Liver (tissue), 9 donors: ENCODE measurements around the gene COX11. TPM values are rescaled to one million over a fixed set of nuclear protein-coding genes. Genes with fewer than 3 reads are reported as not detected.

ENCODE experiments used
- DNase-seq: peaks from one replicate; pipeline ENCODE4 v3.0.0-alpha.2; 2017; ENCODE audit warnings: low spot score
- H3K27ac ChIP-seq, 2 donors: one replicate each; pipeline ENCODE4 v1.7.0; 2013; ENCODE audit warnings: inconsistent platforms in 2 of 2, low read length in 2 of 2, control low read depth in 1 of 2, low read depth in 1 of 2, mild to moderate bottlenecking in 1 of 2
- H3K27me3 ChIP-seq, 4 donors: one replicate each; pipeline versions ENCODE4 v1.6.1 to v1.7.0; 2013; ENCODE audit warnings: low read length in 3 of 4, inconsistent platforms in 1 of 4, mild to moderate bottlenecking in 1 of 4, moderate library complexity in 1 of 4; ENCODE audit not compliant: control insufficient read depth in 4 of 4, insufficient read depth in 4 of 4
- H3K36me3 ChIP-seq, 4 donors: one replicate each; pipeline versions ENCODE4 v1.6.1 to v1.7.0; 2013; ENCODE audit warnings: low read length in 3 of 4, mild to moderate bottlenecking in 3 of 4, low read depth in 1 of 4, moderate library complexity in 1 of 4; ENCODE audit not compliant: control insufficient read depth in 4 of 4, insufficient read depth in 3 of 4
- H3K4me1 ChIP-seq, 4 donors: one replicate each; pipeline versions ENCODE4 v1.6.1 to v1.7.0; 2013; ENCODE audit warnings: low read length in 3 of 4, mild to moderate bottlenecking in 3 of 4, moderate library complexity in 1 of 4; ENCODE audit not compliant: control insufficient read depth in 4 of 4, insufficient read depth in 4 of 4
- H3K4me3 ChIP-seq, 3 donors: one replicate each; pipeline versions ENCODE4 v1.6.1 to v1.7.0; 2013; ENCODE audit warnings: low read length in 3 of 3, control low read depth in 1 of 3, low read depth in 1 of 3, mild to moderate bottlenecking in 1 of 3
- H3K9ac ChIP-seq, 2 donors: one replicate each; pipeline ENCODE4 v1.7.0; 2013; ENCODE audit warnings: low read length in 2 of 2, mild to moderate bottlenecking in 2 of 2, moderate library complexity in 2 of 2, control low read depth in 1 of 2, low read depth in 1 of 2
- H3K9me3 ChIP-seq, 4 donors: one replicate each; pipeline versions ENCODE4 v1.6.1 to v1.7.0; 2013; ENCODE audit warnings: low read length in 3 of 4; ENCODE audit not compliant: control insufficient read depth in 4 of 4
- CTCF ChIP-seq: fragments of 150-350 bp; IDR thresholded peaks from 2 replicates; pipeline ENCODE4 v1.5.1; 2017; ENCODE audit warnings: improper control_type of control experiment, low read depth, low read length; ENCODE audit not compliant: missing input control
- FOXA2 ChIP-seq: IDR thresholded peaks from 2 replicates; pipeline ENCODE4 v1.6.1; 2016; ENCODE audit warnings: antibody characterized with exemption
- HNF4A ChIP-seq, 2 donors: conservative IDR thresholded peaks; 2 replicates each; pipeline ENCODE4 v1.6.1; 2016; ENCODE audit warnings: antibody characterized with exemption in 2 of 2, mild to moderate bottlenecking in 2 of 2
- HNF4G ChIP-seq: IDR thresholded peaks from 2 replicates; pipeline ENCODE4 v1.6.1; 2016; ENCODE audit warnings: antibody characterized with exemption
- JUND ChIP-seq, 2 donors: IDR thresholded peaks; 2 replicates each; pipeline ENCODE4 v1.6.1; 2016; ENCODE audit warnings: antibody characterized with exemption in 2 of 2
- MAX ChIP-seq: IDR thresholded peaks from 2 replicates; pipeline ENCODE4 v1.6.1; 2016; ENCODE audit warnings: antibody characterized with exemption
- REST ChIP-seq: IDR thresholded peaks from 2 replicates; pipeline ENCODE4 v1.6.1; 2016; ENCODE audit warnings: antibody characterized with exemption, mild to moderate bottlenecking
- RXRA ChIP-seq, 2 donors: IDR thresholded peaks; 2 replicates each; pipeline ENCODE4 v1.6.1; 2017 to 2018; ENCODE audit warnings: antibody characterized with exemption in 2 of 2, mild to moderate bottlenecking in 1 of 2
- WGBS: extraction: QIAGEN DNeasy Blood & Tissue Kit; methylation state at CpG from one replicate; pipeline ENCODE4 v1.1.7; 2013; 5-methylcytosine and 5-hydroxymethylcytosine counted together
- polyA plus RNA-seq, 2 donors: library from polyadenylated mRNA; stranded (reverse) in 1 of 2; unstranded in 1 of 2; fragments of 200-250 nt in 1 of 2; fragments of >200 nt in 1 of 2; fragmentation: Nextera tagmentation in 1 of 2; extraction: Ambion mirVana in 1 of 2; gene quantifications; one replicate each; pipeline versions ENCODE4 v1.2.1 to v1.2.3, GENCODE V29; 2013 to 2015
- total RNA-seq, 2 donors: library from RNA; depleted of rRNA; stranded (reverse); fragments of >200 nt; gene quantifications; one replicate each; pipeline ENCODE4 v1.2.3, GENCODE V29; 2014
- donor health status: healthy.
- donor health status: healthy.
- donor health status: healthy.
- donor health status: healthy.
- donor health status: healthy.

Gene COX11
- total and polyA plus RNA-seq, 4 donors = 29.0 to 46.7 (median 35.1) TPM

- peaks cover 2 to 23% (median 16%) of the 10 kb centered on the region in 4 donors for H3K4me1 ChIP-seq
- under 1% methylated on average over 21 of the region's 21 CpGs for WGBS
- no peaks in the 10 kb centered on the region for H3K9me3 ChIP-seq
- no peaks in the 10 kb centered on the region for H3K27me3 ChIP-seq
- peaks cover 1 to 14% (median 8%) of the 10 kb centered on the region in 4 donors for H3K36me3 ChIP-seq
- H3K9ac ChIP-seq = peak overlapping the region; percentile 36 to 92
- H3K27ac ChIP-seq = peak overlapping the region; percentile 35 to 81
- H3K4me3 ChIP-seq = peak overlapping the region; percentile 89 to 98 (median 94)
- TF ChIP-seq FOXA2 (no peak), CTCF (peak; percentile 21), REST (no peak), HNF4A (conservative IDR thresholded peaks at IDR 0.05) (peak in 1 of 2 donors; percentile 13)
- no peak for DNase-seq
Observed at GRCh38 chr17:54967621-54968261, 713 bp downstream of the COX11 start.

DNA sequence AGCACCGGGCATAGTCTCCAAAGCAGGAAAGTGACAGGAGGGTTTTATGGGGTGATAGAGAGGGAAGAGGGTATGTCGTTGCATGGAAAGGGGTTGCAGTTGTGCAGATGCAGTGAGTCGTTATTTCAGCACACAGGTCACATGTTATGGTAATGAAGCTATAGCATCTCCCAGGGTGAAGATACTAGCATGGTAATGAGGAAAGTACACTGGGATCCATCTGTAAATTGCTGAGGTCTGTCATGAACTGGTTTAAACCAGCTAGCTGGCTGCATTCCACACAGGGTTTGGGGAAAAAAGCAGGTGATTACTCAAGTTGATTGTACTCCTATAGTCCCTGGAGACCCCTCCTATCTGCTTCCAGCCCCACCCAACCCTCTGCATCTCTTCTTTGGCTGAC lies 11.7 kb downstream of the COX11 start:
- no peak overlapping the region for H3K4me3 ChIP-seq
- H3K9ac ChIP-seq = no peak overlapping the region
- peaks cover 6 to 65% (median 43%) of the 10 kb centered on the region in 4 donors for H3K36me3 ChIP-seq
- H3K4me1 ChIP-seq = no peaks in the 10 kb centered on the region
- H3K27me3 ChIP-seq = no peaks in the 10 kb centered on the region
- WGBS = 91% methylated on average over 3 of the region's 3 CpGs
- TF ChIP-seq JUND (IDR thresholded peaks at IDR 0.05) (no peak), RXRA (IDR thresholded peaks at IDR 0.05) (no peak), HNF4A (conservative IDR thresholded peaks at IDR 0.05) (no peak), CTCF (no peak), MAX (no peak)
- no peaks in the 10 kb centered on the region for H3K9me3 ChIP-seq
- H3K27ac ChIP-seq = no peak overlapping the region
- no peak for DNase-seq

- H3K27ac ChIP-seq = no peak overlapping the region
- no peaks in the 10 kb centered on the region for H3K4me1 ChIP-seq
- no peak for TF ChIP-seq HNF4G
- no peak for TF ChIP-seq JUND (IDR thresholded peaks at IDR 0.05)
- no peak for DNase-seq
- H3K36me3 ChIP-seq = peaks cover 7 to 62% (median 52%) of the 10 kb centered on the region in 4 donors
- 90% methylated on average over 4 of the region's 4 CpGs for WGBS
- no peak overlapping the region for H3K4me3 ChIP-seq
- no peak overlapping the region for H3K9ac ChIP-seq
- no peaks in the 10 kb centered on the region for H3K27me3 ChIP-seq
- no peaks in the 10 kb centered on the region for H3K9me3 ChIP-seq
Observed at GRCh38 chr17:54951286-54951685, 17.2 kb downstream of the COX11 start.
